ENCODE measurements around the gene CHIT1.

The CHIT1 gene

GRCh38 chr1:203271962-203272632 is 42.6 kb upstream of the CHIT1 start:
- Histone ChIP-seq H3K4me1 (peaks cover 0 to 49% (median 34%) of the 10 kb centered on the region in 4 donors), H3K9me3 (no peaks in the 10 kb centered on the region), H3K36me3 (no peaks in the 10 kb centered on the region), H3K27me3 (no peaks in the 10 kb centered on the region), H3K27ac (peak overlapping the region in 1 of 2 donors; percentile 88), H3K4me3 (no peak overlapping the region)
- TF ChIP-seq CTCF (IDR thresholded peaks at IDR 0.05), result no peak
- peak in 1 of 2 donors; percentile 69 for DNase-seq
- intact Hi-C loops (cut with DNase I; ENCODE audit: low total_unique reads), result loop anchor here (2.0 to 5.0 kb wide), 3 partner anchors 67 to 215 kb away; no protein-coding TSS in a partner anchor

- no peak overlapping the region for H3K27ac ChIP-seq
- no peaks in the 10 kb centered on the region for H3K9me3 ChIP-seq
- no peak overlapping the region for H3K4me3 ChIP-seq
- peaks cover 0 to 44% (median 30%) of the 10 kb centered on the region in 4 donors for H3K4me1 ChIP-seq
- H3K36me3 ChIP-seq, result no peaks in the 10 kb centered on the region
- no peak for TF ChIP-seq CTCF (IDR thresholded peaks at IDR 0.05)
- DNase-seq, result peak; percentile 82 to 83
- H3K27me3 ChIP-seq, result no peaks in the 10 kb centered on the region
- intact Hi-C loops (cut with DNase I; ENCODE audit: low total_unique reads), result loop anchor here (5.0 kb wide), 2 partner anchors 171 to 216 kb away; no protein-coding TSS in a partner anchor
Observed at GRCh38 chr1:203271018-203271743, 41.7 kb upstream of the CHIT1 start.

GRCh38 chr1:203270448-203270847 is 41.0 kb upstream of the CHIT1 start:
- peaks cover 0 to 39% (median 27%) of the 10 kb centered on the region in 4 donors for H3K4me1 ChIP-seq
- no peak for TF ChIP-seq CTCF (IDR thresholded peaks at IDR 0.05)
- H3K4me3 ChIP-seq, result no peak overlapping the region
- H3K27me3 ChIP-seq, result no peaks in the 10 kb centered on the region
- H3K27ac ChIP-seq, result no peak overlapping the region
- H3K9me3 ChIP-seq, result no peaks in the 10 kb centered on the region
- intact Hi-C loops (cut with DNase I; ENCODE audit: low total_unique reads), result loop anchor here (5.0 kb wide), 2 partner anchors 172 to 217 kb away; no protein-coding TSS in a partner anchor
- no peaks in the 10 kb centered on the region for H3K36me3 ChIP-seq
- DNase-seq, result peak in 1 of 2 donors; percentile 48

GRCh38 chr1:203269654-203270020 is 40.2 kb upstream of the CHIT1 start:
- no peaks in the 10 kb centered on the region for H3K27me3 ChIP-seq
- no peak overlapping the region for H3K27ac ChIP-seq
- TF ChIP-seq CTCF (IDR thresholded peaks at IDR 0.05), result no peak
- no peak overlapping the region for H3K4me3 ChIP-seq
- H3K4me1 ChIP-seq, result peaks cover 0 to 31% (median 20%) of the 10 kb centered on the region in 4 donors
- intact Hi-C loops (cut with DNase I; ENCODE audit: low total_unique reads), result loop anchor here (5.0 kb wide), 2 partner anchors 173 to 218 kb away; no protein-coding TSS in a partner anchor
- no peaks in the 10 kb centered on the region for H3K9me3 ChIP-seq
- no peaks in the 10 kb centered on the region for H3K36me3 ChIP-seq
- DNase-seq, result peak in 1 of 2 donors; percentile 39

GRCh38 chr1:203268901-203269653 is 39.6 kb upstream of the CHIT1 start:
- peak overlapping the region in 1 of 2 donors; percentile 14 for H3K27ac ChIP-seq
- DNase-seq, result peak in 1 of 2 donors; percentile 65

More at GRCh38 chr1:203268901-203269653, 39.6 kb upstream of the CHIT1 start:
- Histone ChIP-seq H3K4me3 (no peak overlapping the region), H3K36me3 (no peaks in the 10 kb centered on the region), H3K9me3 (no peaks in the 10 kb centered on the region), H3K4me1 (peaks cover 0 to 25% (median 14%) of the 10 kb centered on the region in 4 donors), H3K27me3 (no peaks in the 10 kb centered on the region)
- intact Hi-C loops (cut with DNase I; ENCODE audit: low total_unique reads), result no loop called here
- TF ChIP-seq CTCF (IDR thresholded peaks at IDR 0.05), result peak; percentile 91

All from tibial artery (tissue), 4 donors.